CD4-positive, alpha-beta T cell treated with Interleukin-4 for 1 hour (primary cell): Measurements from ENCODE around the gene MRPL27.

ENCODE experiments used
- DNase-seq, 2 donors: peaks; one replicate each; pipeline ENCODE4 v3.0.0-alpha.2; 2020 to 2022

MRPL27 gene

GRCh38 chr17:50382931-50383330, 9.9 kb upstream of the MRPL27 start:
- no peak for DNase-seq

GRCh38 chr17:50381920-50382319, 8.9 kb upstream of the MRPL27 start:
- no peak for DNase-seq

GRCh38 chr17:50381260-50381815, 8.4 kb upstream of the MRPL27 start:
- DNase-seq: no peak

- no peak for DNase-seq
Measured at GRCh38 chr17:50380369-50381259, 7.6 kb upstream of the MRPL27 start.

- DNase-seq: no peak
Measured at GRCh38 chr17:50379351-50380132, 6.6 kb upstream of the MRPL27 start.

GRCh38 chr17:50375858-50376538, 3.0 kb upstream of the MRPL27 start:
- DNase-seq: no peak

- no peak for DNase-seq
Measured at GRCh38 chr17:50373705-50374104, 721 bp upstream of the MRPL27 start.

GRCh38 chr17:50372222-50372757, 694 bp downstream of the MRPL27 start:
- DNase-seq: no peak

GRCh38 chr17:50371526-50371925, 1.5 kb downstream of the MRPL27 start:
- DNase-seq: no peak

- no peak for DNase-seq
Measured at GRCh38 chr17:50370052-50370451, 2.9 kb downstream of the MRPL27 start.

- DNase-seq: no peak
Measured at GRCh38 chr17:50367401-50367800, 5.6 kb downstream of the MRPL27 start.

GRCh38 chr17:50365649-50366393, 7.2 kb downstream of the MRPL27 start:
- DNase-seq: no peak

- DNase-seq: no peak
Measured at GRCh38 chr17:50365165-50365564, 7.8 kb downstream of the MRPL27 start.

- DNase-seq: no peak
Measured at GRCh38 chr17:50364715-50365114, 8.3 kb downstream of the MRPL27 start.

GRCh38 chr17:50364061-50364458, 8.9 kb downstream of the MRPL27 start:
- DNase-seq: no peak

GRCh38 chr17:50363217-50364060, 9.5 kb downstream of the MRPL27 start:
- DNase-seq: no peak

GRCh38 chr17:50362661-50363060, 10.3 kb downstream of the MRPL27 start:
- no peak for DNase-seq

GRCh38 chr17:50361561-50362480, 11.2 kb downstream of the MRPL27 start:
- peak; percentile 67 to 72 for DNase-seq

- no peak for DNase-seq
Measured at GRCh38 chr17:50360486-50361115, 12.4 kb downstream of the MRPL27 start.
